HG03439 (cell line): ENCODE data around the gene LYST.
"Not testable (repeated sequence)": the region's sequence is repeated elsewhere in the genome, so short reads cannot be mapped to it uniquely, and the experiment has no call there.

Experiments used
- ATAC-seq: cut with Tn5 transposase; IDR thresholded peaks from one replicate; pipeline ENCODE4 v1.9.1; 2021; ENCODE audit warnings: mild to moderate bottlenecking, moderate library complexity; ENCODE audit not compliant: unreplicated experiment

LYST gene

DNA sequence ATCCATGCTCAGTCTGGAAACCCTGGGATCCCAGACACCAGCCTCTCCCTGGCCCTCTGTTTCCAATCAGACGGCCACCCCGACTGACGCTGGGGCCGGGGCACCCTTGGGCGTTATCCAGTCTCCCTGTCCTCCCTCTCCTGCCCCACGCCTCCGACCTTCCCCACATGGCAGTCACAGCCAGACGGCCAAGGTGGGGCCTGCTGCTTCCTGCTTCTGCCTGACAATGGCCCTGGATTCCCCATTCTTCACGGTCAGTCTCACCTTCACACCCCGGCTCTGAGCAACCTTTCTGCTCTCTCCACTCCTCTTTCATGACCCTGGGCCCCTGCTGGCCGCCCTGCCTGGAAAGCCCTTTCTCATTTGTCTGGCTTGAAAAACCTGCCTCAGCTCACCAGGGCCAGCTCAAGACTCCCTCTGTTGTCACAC is 223.7 kb downstream of the LYST start:
- ATAC-seq, result no peak

DNA sequence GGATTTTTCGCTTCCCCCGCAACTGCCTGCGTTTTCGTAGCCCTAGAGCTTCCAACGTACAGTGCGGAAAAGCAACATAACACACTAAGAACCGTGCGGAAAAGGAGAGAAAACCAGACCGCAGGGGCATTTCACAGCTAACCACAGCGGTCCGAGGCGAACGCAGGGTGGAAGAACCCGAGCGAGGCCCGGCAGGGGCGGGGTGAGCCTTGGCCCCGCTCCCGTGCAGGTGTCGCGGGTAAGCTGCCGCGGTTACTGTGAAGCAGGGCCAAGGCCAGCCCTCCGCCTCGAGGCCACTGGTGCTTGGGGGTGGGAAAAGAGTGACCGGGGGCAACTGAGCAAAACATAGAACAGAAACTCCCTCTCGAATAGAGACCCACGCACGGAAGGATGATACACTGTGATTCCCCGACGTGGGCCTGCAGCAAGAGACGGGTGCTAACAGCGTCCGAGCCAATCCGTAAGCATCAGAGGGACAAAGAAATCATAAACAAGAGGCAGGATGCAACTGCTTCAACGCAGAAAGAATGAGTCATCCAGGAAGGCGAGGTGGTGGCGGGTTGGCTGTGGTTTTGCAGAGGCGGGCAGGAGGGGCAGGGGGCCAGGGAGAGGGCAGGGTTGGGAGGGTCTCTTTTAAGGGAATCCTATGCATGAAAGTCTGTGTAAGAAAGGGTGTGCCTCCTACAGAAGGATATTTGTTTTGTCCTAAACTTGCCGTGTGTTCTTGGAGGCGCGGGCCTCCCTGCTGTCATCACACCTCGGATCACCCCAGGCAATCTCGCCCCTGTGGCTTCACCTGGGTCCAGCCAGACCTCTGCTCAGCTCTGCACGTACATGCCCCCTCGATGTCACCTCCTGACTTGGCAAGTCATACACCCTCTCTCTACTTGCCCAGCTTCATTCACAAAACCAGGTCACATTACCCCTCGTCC is 224.4 kb downstream of the LYST start:
- peak; percentile 48 for ATAC-seq

DNA sequence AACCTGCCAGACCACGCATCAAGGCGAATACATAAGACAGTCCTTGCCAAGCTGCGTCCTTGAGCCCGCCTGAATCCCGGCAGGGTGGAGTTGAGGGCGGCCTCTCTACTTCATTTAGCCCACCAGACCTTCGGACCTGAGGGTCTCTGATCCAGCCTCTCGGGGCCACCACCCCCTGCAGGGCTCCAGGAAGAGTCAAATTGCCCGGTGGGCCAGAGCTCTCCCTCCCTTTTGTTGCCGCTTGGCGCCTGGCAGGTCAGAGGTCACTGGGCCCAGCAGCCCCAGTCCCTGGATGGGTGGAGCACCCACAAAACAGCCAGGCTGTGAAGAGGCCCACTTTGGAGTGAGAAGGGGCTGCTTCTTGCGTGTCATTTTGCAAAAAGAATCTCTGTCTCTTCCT is 226.1 kb downstream of the LYST start:
- no peak for ATAC-seq

DNA sequence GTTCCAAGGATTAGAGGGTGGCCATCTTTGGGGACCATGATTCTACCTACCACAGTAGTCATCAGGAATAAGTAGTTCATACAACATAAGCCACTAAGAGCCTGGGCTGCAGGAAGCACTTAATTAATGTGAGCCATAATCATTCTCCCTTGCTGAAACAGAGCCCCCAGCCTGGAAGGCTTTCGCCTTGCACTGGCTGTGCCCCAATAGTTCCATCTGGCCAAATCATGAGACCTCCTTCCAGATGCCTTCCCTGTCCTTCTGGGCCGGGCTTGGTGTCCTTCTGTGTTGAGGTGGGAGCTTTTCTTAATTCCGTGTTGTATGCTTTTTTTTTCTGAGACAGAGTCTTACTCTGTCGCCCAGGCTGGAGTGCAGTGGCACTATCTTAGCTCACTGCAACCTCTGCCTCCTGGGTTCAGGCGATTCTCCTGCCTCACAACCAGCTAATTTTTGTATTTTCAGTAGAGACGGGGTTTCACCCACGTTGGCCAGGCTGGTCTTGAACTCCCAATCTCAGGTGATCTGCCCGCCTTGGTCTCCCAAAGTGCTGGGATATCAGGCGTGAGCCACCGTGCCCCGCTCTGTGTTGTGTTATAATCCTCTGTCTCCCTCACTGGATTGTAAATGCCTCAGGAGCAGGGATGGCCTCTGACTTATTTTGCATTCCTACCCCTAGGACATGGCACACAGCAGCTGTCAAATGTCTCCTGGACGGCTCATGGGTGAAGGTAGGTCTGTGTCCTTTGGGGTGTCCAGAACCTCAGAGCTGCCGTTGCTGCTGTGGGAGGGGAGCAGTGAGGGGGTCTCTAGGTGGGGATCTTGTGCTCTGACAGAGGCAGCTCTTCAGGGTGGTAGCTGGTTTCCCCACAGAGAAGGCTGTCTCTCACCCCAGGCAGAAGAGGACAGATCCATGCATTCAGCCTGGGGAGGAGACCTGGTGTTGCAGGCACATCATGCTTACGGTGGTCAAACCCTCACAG is 227.2 kb downstream of the LYST start:
- ATAC-seq, result no peak

DNA sequence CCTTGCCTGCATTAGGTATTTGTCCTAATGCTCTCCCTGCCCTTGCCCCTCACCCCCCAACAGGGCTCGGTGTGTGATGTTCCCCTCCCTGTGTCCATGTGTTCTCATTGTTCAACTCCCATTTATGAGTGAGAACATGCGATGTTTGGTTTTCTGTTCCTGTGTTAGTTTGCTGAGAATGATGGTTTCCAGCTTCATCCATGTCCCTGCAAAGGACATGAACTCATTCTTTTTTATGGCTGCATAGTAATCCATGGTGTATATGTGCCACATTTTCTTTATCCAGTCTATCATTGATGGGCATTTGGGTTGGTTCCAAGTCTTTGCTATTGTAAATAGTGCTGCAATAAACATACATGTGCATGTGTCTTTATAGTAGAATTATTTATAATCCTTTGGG is 228.1 kb downstream of the LYST start:
- not testable (repeated sequence) for ATAC-seq

DNA sequence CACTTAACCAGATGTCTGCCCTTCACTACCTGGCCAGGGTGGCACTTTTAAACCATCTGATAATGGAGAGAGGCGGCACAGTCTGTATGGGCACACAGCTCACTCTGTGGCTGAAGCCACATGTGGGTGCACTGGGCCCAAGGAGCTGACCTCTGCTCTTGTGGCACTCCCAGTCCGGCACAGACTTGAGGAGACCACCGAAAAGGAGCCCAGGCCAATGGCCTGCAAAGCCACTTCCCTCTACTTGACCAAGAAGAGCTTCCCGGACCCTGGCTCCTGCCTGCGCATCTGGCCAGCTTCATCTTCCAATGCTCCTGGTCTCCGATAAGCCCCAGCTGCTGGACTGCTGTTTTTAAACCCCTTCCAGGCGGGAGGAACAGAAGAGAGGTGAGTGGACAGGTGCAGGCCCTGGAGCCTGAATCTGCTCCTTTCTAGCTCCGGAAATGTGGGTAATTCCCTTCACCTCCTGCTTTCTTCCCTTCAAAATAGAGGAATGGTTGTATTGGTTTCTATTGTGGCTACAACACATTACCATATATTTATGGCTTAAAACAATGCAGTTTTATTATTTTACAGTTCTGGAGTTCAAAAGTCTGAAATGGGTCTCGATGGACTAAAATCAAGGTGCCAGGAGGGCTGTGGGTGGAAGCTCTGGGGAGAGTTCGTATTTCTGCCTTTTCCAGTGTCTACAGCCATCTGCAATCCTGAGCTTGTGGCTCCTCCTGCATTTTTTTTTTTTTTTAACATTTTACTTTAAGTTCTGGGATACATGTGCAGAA is 228.8 kb downstream of the LYST start:
- no peak for ATAC-seq

DNA sequence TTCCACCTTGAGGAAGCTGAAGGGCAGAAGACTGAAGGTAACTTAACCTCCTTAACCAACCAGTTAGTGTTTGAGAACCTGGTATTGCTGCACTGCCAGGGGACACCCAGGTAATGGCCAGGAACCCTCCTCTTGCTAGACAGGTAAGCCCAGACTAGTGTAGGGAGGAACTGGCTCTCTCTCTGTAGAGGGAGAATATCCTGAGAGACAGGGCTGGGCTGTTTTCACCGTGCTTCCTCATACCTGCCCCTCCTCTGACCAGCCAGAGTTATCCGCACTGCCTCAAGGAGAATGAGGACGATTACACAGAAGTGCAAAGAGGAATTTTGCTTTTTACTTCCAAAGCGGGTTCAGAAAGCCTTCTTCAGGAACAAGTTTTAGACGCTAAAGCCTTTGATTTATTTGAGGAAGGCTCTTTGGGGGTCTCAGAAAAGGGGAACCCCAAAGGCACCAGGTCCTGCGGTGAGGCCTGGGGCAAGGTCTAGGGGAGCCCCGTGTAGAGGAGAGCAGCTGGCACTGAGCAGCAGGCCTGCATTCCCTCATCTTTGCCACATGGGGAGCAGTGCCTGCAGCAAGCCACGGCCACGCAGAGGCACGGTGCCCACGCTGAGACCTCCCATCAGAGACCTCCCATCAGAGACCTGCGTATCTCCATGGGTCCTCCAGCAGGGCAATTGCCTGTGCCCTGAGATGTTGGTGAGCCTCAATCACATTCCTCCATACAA is 230.6 kb downstream of the LYST start:
- ATAC-seq, result no peak

DNA sequence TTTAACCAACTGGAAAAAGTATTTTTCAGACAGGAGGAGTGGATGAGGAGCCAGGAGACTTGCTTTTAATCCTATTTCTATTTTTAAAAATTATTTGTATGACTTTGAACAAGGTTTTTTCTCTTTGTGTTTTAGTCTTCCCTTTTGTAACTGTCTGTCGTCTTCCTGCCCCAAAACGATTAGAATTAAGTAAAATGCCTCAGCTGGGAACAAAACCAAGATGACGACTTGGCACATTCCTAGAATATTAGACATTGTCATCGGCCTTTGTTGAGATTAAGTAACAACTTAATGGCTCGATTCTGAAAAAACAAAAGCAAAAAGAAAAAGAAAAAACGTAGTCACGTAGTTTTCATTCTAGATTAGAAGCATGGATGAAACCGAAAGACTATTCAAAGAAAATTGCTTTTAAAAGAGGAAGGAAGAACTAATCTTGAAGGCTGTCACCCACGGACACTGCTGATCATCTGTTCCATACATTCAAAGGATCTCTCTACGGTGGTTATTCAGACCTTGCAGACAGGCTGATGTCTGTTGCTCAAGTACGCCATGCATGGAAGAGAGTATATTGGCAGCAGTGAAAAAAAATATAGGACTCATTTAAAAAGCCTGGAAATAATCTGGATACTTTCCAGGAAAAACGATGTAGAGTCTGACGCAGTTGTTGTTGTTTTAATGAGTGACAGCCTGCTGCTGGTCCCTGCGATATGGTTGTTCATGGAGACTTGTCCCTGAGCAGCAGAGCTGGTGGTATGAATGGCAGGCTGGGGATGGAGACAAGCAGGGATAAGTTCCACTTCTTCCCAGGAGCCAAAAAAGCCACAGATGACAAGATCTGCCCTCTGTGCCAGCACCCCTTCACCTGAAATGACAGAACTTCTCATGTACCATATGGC is 234.0 kb downstream of the LYST start:
- ATAC-seq, result peak; percentile 64

DNA sequence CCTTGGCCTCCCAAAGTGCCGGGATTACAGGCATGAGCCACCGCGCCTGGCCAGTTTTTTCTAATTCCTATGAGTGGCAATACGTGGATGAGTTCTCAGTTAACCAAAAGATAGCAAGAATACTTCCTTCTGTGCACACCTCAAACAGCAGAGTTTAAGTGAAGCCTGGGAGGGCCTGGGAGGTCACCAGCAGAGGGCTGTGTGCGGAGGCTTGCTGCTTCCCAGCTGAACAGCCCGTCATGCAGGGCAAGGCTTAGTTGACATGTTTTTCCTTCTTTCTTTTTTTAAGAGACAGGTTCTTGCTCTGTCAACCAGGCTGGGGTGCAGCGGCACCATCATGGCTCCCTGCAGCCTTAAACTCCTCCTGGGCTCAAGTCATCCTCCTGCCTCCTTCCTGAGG is 234.9 kb downstream of the LYST start:
- ATAC-seq, result no peak

DNA sequence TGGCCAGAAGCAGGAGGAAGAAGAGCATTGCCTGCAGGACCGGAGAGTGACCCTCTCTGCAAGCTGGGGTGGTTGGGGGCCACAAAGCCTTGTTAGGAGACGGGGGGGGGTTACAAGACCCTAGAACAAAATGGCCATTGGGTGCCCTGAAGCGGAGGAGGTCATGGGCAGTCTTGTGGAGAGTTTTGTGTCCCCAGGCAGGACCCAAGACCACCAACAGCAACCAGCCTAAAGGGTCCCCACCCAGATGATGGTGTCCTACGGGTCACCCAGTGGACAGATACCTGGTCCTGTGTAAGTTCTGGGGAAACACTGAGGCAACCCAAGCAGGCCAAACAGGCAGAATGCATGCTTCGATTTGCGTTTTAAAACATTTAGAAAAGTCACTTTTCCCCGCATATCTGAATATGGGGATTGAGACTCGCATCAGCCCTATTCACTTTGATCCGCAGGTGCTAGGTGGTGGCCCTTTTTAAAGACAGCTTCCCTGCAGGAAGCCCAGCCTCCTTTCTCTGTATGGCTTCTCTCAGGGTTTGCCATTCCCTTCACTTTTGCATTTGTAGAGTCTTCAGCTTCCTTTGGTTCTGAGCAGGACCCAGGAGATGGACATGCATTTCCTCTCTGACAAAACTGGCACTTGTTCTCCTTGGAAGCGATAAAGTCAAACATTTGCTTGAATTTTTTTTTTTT is 238.2 kb downstream of the LYST start:
- ATAC-seq, result no peak

DNA sequence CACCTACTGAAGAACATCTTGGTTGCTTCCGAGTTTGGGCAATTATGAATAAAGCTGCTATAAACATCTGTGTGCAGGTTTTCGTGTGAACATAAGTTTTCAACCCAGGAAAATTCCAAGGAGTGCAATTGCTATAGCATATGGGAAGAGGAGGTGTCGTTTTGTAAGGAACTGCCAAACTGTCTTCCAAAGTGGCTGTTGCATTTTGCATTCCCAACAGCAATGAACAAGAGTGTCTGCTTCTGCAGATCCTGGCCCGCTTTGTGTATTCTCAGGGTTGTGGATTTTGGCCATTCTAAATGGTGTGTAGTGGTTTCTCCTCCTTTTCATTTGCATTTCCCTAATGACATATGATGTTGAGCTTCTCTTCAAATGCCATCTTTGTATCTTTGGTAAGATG is 240.9 kb downstream of the LYST start:
- ATAC-seq, result no peak

DNA sequence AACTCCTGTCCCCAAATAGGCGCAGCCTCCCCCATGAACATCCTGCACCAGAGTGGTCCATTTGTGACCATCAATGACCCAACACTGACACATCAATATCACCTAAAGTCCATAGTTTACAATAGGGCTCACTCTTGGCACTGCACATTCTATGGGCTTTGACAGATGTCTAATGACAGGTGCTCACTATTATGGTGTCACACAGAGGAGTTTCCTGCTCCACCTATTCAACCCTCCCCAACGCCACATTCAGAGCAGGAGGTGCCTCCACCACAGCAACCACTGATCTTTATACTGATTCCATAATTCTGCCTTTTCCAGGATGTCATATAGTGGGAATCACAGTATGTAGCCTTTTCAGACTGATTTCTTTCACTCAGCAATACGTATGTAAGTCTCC is 241.4 kb downstream of the LYST start:
- ATAC-seq, result no peak

DNA sequence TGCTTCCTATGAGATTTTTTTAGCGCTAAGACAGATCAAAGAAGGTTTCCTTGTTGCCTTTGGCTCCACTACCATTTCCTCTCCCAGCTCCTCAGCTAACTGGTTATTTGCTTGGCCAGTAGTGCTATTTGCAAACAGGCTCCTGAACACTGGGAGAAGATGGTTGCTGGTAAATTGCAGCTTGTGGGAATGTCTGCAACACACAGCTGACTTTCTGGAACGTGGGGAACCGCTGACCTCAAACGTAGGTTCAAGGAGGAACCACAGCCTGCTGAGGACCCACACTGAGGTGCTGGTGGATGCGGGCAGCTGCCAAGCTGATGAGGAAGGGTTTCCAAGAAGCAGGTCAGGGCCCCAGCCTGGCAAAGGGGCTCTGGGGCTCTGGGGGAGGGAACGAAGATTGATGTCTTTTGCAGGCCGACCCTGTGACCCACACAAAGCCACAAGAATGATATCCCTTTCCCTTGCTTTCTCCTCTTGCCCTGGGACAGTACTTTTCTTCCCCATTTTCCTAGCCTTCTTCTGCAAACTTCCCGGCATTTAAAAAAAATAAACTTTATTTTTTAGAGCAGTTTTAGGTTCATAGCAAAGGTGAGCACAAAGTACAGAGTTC is 241.9 kb downstream of the LYST start:
- no peak for ATAC-seq

DNA sequence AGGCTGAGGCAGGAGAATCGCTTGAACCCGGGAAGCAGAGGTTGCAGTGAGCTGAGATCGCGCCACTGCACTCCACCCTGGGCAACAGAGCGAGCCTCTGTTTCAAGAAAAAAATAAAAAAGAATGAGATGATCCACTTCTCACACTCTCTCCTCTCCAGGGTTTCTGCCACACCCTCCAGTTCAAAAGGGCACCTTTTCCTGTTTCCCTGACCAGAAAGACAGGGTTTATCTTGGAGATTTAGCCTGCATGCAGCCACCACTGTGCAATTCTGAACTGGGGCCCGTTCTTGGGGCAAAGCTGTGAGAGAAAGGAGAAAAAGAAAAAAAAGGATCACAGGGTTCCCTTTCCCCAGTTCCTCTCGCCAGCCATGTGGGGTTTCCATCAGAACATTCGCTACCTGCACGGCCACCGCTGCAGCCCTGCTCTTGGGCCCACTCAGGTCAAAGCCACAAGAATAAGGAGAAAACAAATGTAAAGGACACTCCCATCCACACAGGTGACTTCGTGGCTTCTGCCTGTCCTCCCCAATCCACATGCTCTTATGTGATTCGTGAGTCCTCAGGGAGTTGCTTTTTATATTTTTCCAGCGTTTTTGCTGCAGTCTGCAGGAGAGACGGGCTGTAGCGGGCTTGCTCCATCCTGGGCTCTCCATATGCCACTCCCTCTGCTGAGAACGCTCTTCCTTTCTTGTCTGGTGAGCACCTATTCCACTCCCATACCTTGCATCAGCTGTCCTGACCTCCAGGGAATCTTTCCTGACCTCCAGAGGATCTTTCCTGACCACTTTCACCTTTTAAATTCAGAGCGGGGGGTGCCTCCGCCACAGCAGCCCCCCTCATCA is 243.5 kb downstream of the LYST start:
- ATAC-seq, result no peak

DNA sequence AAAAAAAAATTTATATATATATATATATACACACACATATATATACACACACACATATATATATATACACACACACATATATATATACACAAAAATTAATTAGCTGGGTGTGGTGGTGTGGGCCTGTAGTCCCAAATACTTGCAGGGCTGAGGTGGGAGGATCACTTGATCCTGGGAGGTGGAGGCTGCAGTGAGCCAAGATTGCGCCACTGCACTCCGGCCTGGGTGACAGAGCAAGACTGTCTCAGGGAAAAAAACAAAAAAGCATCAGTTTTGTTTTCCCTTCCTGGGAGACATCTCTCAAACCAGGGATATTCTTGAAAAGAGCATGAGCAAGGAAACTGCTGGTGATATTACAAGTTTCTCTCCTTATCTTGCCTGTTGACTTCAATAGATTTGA is 247.6 kb downstream of the LYST start:
- not testable (repeated sequence) for ATAC-seq

DNA sequence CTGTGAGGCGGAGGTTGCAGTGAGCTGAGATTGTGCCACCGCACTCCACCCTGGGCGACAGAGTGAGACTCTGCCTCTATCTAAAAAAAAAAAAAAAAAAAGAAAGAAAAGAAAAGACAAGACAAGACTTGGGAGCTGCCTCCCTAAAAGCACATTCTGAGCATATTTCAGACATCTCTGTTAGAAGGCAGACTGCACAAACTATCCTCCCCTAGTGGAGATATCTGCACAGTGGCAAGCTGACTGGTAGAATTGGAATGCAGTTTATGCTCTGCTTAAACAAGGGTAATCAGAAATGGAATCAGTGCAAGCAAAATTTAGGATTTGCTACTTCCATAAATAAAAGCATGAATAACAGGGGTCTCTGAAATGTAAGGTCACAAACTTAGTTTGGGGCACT is 248.9 kb downstream of the LYST start:
- no peak for ATAC-seq

DNA sequence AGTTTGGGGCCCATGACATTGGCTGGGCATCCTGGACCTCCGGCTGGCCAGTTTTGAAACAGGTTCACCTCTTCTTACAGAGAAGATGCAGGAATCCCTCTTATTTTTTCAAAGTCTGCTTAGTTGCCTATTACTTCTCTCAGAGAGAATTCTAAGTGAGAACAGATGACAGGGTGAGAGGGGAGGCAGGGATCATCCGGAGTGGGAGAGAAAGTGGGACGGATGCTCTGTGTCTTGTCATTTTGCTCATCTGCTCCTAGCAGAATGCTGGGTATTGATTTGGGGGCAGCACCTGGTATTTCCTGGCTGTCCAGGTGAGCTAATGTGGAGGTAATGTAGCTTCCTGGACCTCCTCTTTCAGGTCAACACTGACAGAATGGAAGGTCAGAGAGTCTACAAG is 249.6 kb downstream of the LYST start:
- ATAC-seq, result no peak
